ENCODE data around the gene ARHGEF16. TPM values are rescaled to one million over a fixed set of nuclear protein-coding genes. Genes with fewer than 3 reads are reported as not detected.
A peak's percentile ranks its signal among the peaks of the same experiment; 100 is the strongest.

ARHGEF16 gene
- total and polyA plus RNA-seq, 10 donors: 0.23 to 1.6 (median 0.84) TPM

DNA sequence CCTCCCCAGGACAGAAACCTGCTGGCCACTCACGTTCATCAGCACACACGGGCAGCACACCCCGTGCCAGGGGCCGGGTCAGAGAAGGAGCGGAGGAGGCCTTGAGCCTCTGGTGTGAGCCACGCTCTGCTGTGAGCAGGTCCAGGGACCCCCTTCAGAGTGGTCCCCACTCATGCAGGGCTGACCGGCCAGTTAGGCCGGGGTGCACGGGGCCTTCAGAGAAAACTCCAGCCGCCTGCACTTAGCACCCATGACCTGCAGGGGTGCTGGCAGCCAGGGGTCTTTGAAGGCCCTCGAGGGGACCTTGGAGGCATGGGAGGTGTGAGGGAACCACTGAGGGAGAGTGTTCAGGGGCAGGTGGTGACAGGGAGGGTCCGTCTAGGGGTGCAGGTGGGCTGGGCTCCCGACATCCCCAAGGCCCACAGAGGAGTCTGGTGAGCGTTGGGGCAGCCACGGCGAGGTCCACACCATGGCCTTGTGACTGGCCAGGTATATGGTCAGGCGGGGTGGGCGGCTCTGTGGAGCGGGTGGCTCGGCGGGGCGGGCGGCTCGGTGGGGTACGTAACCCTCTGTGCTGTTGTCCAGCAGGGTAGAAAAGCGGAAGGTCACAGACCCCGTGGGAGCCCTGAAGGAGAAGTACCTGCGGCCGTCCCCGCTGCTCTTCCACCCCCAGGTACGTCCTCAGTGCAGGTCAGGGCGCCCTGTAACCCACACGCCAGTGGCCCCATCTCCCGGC lies 40.3 kb upstream of the ARHGEF16 start:
- Histone ChIP-seq H3K36me3 (no peaks in the 10 kb centered on the region), H3K27ac (no peak overlapping the region), H3K4me1 (no peaks in the 10 kb centered on the region), H3K9me3 (peaks cover 0 to 20% (median 16%) of the 10 kb centered on the region in 8 donors), H3K27me3 (replicated peaks in 1 of 7) (peaks cover 0 to 68% (median 0%) of the 10 kb centered on the region in 7 donors), H3K4me3 (no peak overlapping the region)
- 90 to 97% (median 94%) methylated on average over 23 to 34 of the region's 34 CpGs for WGBS, 5 donors
- DNase-seq: no peak
- intact Hi-C loops (cut with DNase I; ENCODE audit: low total_unique reads): no loop called here
- TF ChIP-seq, protein P1, sequence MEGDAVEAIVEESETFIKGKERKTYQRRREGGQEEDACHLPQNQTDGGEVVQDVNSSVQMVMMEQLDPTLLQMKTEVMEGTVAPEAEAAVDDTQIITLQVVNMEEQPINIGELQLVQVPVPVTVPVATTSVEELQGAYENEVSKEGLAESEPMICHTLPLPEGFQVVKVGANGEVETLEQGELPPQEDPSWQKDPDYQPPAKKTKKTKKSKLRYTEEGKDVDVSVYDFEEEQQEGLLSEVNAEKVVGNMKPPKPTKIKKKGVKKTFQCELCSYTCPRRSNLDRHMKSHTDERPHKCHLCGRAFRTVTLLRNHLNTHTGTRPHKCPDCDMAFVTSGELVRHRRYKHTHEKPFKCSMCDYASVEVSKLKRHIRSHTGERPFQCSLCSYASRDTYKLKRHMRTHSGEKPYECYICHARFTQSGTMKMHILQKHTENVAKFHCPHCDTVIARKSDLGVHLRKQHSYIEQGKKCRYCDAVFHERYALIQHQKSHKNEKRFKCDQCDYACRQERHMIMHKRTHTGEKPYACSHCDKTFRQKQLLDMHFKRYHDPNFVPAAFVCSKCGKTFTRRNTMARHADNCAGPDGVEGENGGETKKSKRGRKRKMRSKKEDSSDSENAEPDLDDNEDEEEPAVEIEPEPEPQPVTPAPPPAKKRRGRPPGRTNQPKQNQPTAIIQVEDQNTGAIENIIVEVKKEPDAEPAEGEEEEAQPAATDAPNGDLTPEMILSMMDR (IDR thresholded peaks at IDR 0.05 in 8 of 11, conservative IDR thresholded peaks at IDR 0.05 in 3 of 11): no peak
- no peak for TF ChIP-seq POLR2A (IDR thresholded peaks at IDR 0.05)
- TF ChIP-seq POLR2AphosphoS5 (IDR thresholded peaks at IDR 0.05): no peak

DNA sequence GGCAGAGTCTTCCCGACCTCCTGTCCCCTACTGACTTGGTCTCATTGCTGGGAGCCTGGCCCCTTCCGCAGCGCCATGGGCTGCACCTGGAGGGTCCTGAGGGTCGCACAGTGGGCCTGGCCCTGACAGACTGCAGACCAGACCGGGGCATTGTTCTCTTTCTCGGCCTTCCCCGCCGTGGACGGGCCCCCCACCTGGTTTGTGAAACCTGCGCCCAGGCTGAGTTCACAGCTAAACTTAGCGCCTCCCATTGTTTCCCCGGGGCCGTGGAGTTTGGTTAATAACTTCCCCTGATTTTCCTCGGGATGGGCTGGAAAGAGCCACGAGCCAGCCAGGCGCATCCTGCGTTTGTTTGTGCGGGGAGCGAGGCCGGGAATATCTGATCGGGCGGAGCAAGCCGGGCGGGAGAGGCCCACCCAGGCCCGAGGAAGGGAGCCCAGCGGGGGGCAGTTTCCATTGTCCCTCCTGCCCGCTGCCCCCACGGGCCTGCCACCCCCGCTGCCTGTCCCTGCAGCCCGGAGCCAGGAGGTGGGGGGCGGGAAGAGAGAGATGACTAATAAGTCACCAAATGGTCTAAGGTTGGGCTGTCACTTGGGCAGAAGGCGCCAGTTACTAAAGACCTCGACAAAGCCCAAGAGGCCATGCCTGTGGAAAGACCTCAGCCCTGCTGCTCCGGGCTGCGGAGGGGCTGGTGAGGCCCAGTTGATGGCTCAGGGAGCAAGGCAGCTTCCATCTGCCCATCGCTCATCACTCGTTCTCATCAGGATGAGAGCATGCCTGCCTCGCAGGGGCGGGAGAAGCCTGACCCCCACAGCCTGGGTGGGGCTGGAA lies 39.0 kb upstream of the ARHGEF16 start:
- no peak overlapping the region for H3K27ac ChIP-seq
- H3K4me3 ChIP-seq: no peak overlapping the region
- H3K36me3 ChIP-seq: no peaks in the 10 kb centered on the region
- TF ChIP-seq, protein P1 (IDR thresholded peaks at IDR 0.05 in 8 of 11, conservative IDR thresholded peaks at IDR 0.05 in 3 of 11): no peak
- TF ChIP-seq POLR2AphosphoS5 (IDR thresholded peaks at IDR 0.05) (peak in 1 of 3 donors; percentile 19), POLR2A (IDR thresholded peaks at IDR 0.05) (no peak)
- no peak for DNase-seq
- 69 to 93% (median 80%) methylated on average over 37 to 39 of the region's 39 CpGs for WGBS, 5 donors
- H3K4me1 ChIP-seq: no peaks in the 10 kb centered on the region
- peaks cover 0 to 20% (median 16%) of the 10 kb centered on the region in 8 donors for H3K9me3 ChIP-seq
- peaks cover 0 to 78% (median 0%) of the 10 kb centered on the region in 7 donors for H3K27me3 ChIP-seq (replicated peaks in 1 of 7)
- intact Hi-C loops (cut with DNase I; ENCODE audit: low total_unique reads): no loop called here

DNA sequence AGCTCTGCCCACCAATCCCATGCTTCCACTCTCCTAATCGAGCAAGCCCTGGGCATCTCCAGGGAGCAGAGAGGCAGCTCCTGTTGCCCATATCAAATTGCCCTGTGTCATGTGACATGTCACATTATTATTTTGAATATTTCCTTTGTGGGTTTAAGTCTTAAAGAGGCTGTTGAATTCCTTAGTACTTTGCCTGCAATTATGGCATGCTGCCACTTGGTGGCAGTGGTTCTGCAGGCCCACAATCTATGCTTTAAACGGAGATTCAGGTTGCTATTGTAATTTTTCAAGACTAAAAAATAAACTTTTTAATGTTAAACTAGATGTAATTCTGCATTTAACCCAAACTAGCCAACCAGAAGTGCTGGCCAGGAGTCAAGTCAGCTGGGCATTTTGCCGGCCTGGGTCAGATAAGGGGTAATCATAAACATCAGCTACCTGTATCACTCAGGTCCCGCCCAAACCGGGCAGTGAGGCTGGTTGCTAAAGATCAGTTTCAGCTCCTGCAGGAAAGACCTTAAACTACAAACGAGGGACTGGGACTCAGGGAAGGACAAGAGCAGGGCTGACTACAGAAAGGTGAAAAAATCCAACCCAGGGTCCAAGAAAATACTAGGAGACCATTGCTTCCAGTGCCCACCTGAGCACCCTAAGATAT lies 37.3 kb upstream of the ARHGEF16 start:
- Histone ChIP-seq H3K4me3 (no peak overlapping the region), H3K27me3 (replicated peaks in 1 of 7) (peaks cover 0 to 82% (median 0%) of the 10 kb centered on the region in 7 donors), H3K9me3 (peaks cover 0 to 20% (median 16%) of the 10 kb centered on the region in 8 donors), H3K27ac (no peak overlapping the region), H3K4me1 (no peaks in the 10 kb centered on the region), H3K36me3 (no peaks in the 10 kb centered on the region)
- TF ChIP-seq POLR2A (IDR thresholded peaks at IDR 0.05) (no peak), POLR2AphosphoS5 (IDR thresholded peaks at IDR 0.05) (no peak)
- TF ChIP-seq, protein P1 (IDR thresholded peaks at IDR 0.05 in 8 of 11, conservative IDR thresholded peaks at IDR 0.05 in 3 of 11): no peak
- DNase-seq: no peak
- intact Hi-C loops (cut with DNase I; ENCODE audit: low total_unique reads): no loop called here
- 88 to 94% (median 92%) methylated on average over 6 of the region's 6 CpGs for WGBS, 5 donors

All from spleen (tissue), 11 donors.